GM13977 (cell line): Measurements from ENCODE around the gene PUSL1.

Experiments used
- DNase-seq: peaks from one replicate; pipeline ENCODE4 v3.0.0; 2012; ENCODE audit warnings: low spot score
- CTCF ChIP-seq: IDR thresholded peaks from 2 replicates; pipeline ENCODE4 v1.5.1; 2012; ENCODE audit warnings: mild to moderate bottlenecking, control low read depth; ENCODE audit not compliant: insufficient read depth; ENCODE audit errors: extremely low read depth, missing control alignments
- in situ Hi-C: fragments of 300-500 bp; cut with MboI; formaldehyde crosslinking; loops from one replicate; pipeline ENCODE4 v1.12.0; 2022; ENCODE audit warnings: low sequenced_read_pairs, low pct_unique_long_range_greater_than_20kb, mixed read lengths, inconsistent platforms; ENCODE audit not compliant: unreplicated experiment

Gene PUSL1

GRCh38 chr1:1352786-1353388, 44.5 kb downstream of the PUSL1 start:
- no peak for TF ChIP-seq CTCF
- in situ Hi-C loops = no loop called here
- no peak for DNase-seq

GRCh38 chr1:1353389-1354151, 45.2 kb downstream of the PUSL1 start:
- in situ Hi-C loops = no loop called here
- DNase-seq = no peak
- TF ChIP-seq CTCF = no peak

- TF ChIP-seq CTCF = no peak
- no peak for DNase-seq
- in situ Hi-C loops = no loop called here
These were observed 46.2 kb downstream of the PUSL1 start for GRCh38 chr1:1354271-1355247.

- in situ Hi-C loops = no loop called here
- no peak for TF ChIP-seq CTCF
- DNase-seq = no peak
These were observed 47.0 kb downstream of the PUSL1 start for GRCh38 chr1:1355416-1355815.

GRCh38 chr1:1356166-1356795, 47.9 kb downstream of the PUSL1 start:
- in situ Hi-C loops = no loop called here
- TF ChIP-seq CTCF = no peak
- DNase-seq = no peak
